ENCODE measurements around the gene FIGNL2.

- no peak for TF ChIP-seq CTCF (IDR thresholded peaks at IDR 0.05)
- TF ChIP-seq EZH2 (IDR thresholded peaks at IDR 0.05) = no peak
These were observed 25.5 kb upstream of the FIGNL2 start for GRCh38 chr12:51874000-51874399.
